Hepatocyte (in vitro differentiated cells): Measurements from ENCODE around the gene TTC39B.

Source experiments
- CTCF ChIP-seq: fragments of 200-600 bp; sonication (generic); IDR thresholded peaks from 2 replicates; pipeline ENCODE4 v1.5.1; 2016; ENCODE audit warnings: antibody characterized with exemption, mild to moderate bottlenecking; ENCODE audit not compliant: poor library complexity
- EZH2 ChIP-seq: fragments of 200-600 bp; sonication (generic); IDR thresholded peaks from 2 replicates; pipeline ENCODE4 v1.6.1; 2016; ENCODE audit warnings: antibody characterized with exemption, mild to moderate bottlenecking, borderline replicate concordance
- EZH2phosphoT487 ChIP-seq: fragments of 200-600 bp; sonication (generic); IDR thresholded peaks from one replicate; pipeline ENCODE4 v1.6.1; 2018; ENCODE audit warnings: antibody characterized with exemption, mild to moderate bottlenecking, low read depth, moderate library complexity; ENCODE audit not compliant: unreplicated experiment, severe bottlenecking

- TF ChIP-seq CTCF (no peak), EZH2 (no peak), EZH2phosphoT487 (no peak)
These were observed 4.6 kb upstream of the TTC39B start for GRCh38 chr9:15311607-15312006.
